ENCODE results near the gene PSME1. TPM values are rescaled to one million over a fixed set of nuclear protein-coding genes. Genes with fewer than 3 reads are reported as not detected.
"Not testable (repeated sequence)": the region's sequence is repeated elsewhere in the genome, so short reads cannot be mapped to it uniquely, and the experiment has no call there.

PSME1 gene
- polyA plus RNA-seq, 1 experiment, result 80.0 TPM

GRCh38 chr14:24103451-24103850, 32.5 kb upstream of the PSME1 start:
- CTCF ChIA-PET, result interaction anchor here (10.7 kb wide), 1 partner anchor 9 kb away, joined by 212 read pairs; the partner anchor contains the start of gene PCK2
- no peak for TF ChIP-seq CTCF (IDR thresholded peaks at IDR 0.05; ENCODE audit: low read depth, low read length)

GRCh38 chr14:24105609-24106239, 30.3 kb upstream of the PSME1 start:
- POLR2A ChIA-PET, result interaction anchor here (1.0 to 1.2 kb wide), 2 partner anchors 9 to 10 kb away, joined by 3 read pairs; partner anchors contain the start of genes DCAF11 and NRL
- CTCF ChIA-PET, result interaction anchor here (1.2 to 10.7 kb wide), 4 partner anchors 9 to 48 kb away, joined by 4 to 212 read pairs (median 100); partner anchors contain the start of genes DCAF11, NRL and PCK2

More at GRCh38 chr14:24103451-24103850, 32.5 kb upstream of the PSME1 start:
- no peaks in the 10 kb centered on the region for H3K27me3 ChIP-seq (ENCODE audit: control insufficient read depth, insufficient read depth, low read length)
- DNase-seq (ENCODE audit: low read depth, low spot score), result no peak
- H3K27ac ChIP-seq (ENCODE audit: low read depth, low read length), result no peak overlapping the region
- no peak overlapping the region for H3K4me3 ChIP-seq (ENCODE audit: low read depth, low read length)
- POLR2A ChIA-PET, result interaction anchor here (0.7 kb wide), 1 partner anchor 96 kb away, joined by 3 read pairs; no protein-coding TSS in a partner anchor
- H3K9me3 ChIP-seq (ENCODE audit: control insufficient read depth, insufficient read depth, low read length), result peaks cover 4% of the 10 kb centered on the region

GRCh38 chr14:24106672-24107271, 29.2 kb upstream of the PSME1 start:
- no peak for TF ChIP-seq CTCF (IDR thresholded peaks at IDR 0.05; ENCODE audit: low read depth, low read length)
- POLR2A ChIA-PET, result no interaction called here
- H3K27me3 ChIP-seq (ENCODE audit: control insufficient read depth, insufficient read depth, low read length), result no peaks in the 10 kb centered on the region
- H3K9me3 ChIP-seq (ENCODE audit: control insufficient read depth, insufficient read depth, low read length), result peaks cover 4% of the 10 kb centered on the region
- H3K4me3 ChIP-seq (ENCODE audit: low read depth, low read length), result no peak overlapping the region
- CTCF ChIA-PET, result interaction anchor here (0.6 to 10.7 kb wide), 11 partner anchors 8 to 201 kb away, joined by 3 to 212 read pairs (median 4); partner anchors contain the start of genes CIDEB, DCAF11, EMC9 and IRF9
- H3K27ac ChIP-seq (ENCODE audit: low read depth, low read length), result no peak overlapping the region
- DNase-seq (ENCODE audit: low read depth, low spot score), result no peak

More at GRCh38 chr14:24105609-24106239, 30.3 kb upstream of the PSME1 start:
- H3K27ac ChIP-seq (ENCODE audit: low read depth, low read length); H3K9me3 ChIP-seq (ENCODE audit: control insufficient read depth, insufficient read depth, low read length); H3K4me3 ChIP-seq (ENCODE audit: low read depth, low read length); H3K27me3 ChIP-seq (ENCODE audit: control insufficient read depth, insufficient read depth, low read length); DNase-seq (ENCODE audit: low read depth, low spot score): not testable (repeated sequence)

GRCh38 chr14:24108336-24108874, 27.6 kb upstream of the PSME1 start:
- no peak for TF ChIP-seq CTCF (IDR thresholded peaks at IDR 0.05; ENCODE audit: low read depth, low read length)
- Histone ChIP-seq H3K9me3 (ENCODE audit: control insufficient read depth, insufficient read depth, low read length) (peaks cover 3% of the 10 kb centered on the region), H3K27me3 (ENCODE audit: control insufficient read depth, insufficient read depth, low read length) (no peaks in the 10 kb centered on the region), H3K4me3 (ENCODE audit: low read depth, low read length) (no peak overlapping the region), H3K27ac (ENCODE audit: low read depth, low read length) (no peak overlapping the region)
- ChIA-PET POLR2A (interaction anchor here (1.1 to 2.0 kb wide), 4 partner anchors 13 to 50 kb away, joined by 3 to 9 read pairs (median 4); partner anchors contain the start of genes EMC9 and PCK2), CTCF (interaction anchor here (0.6 to 10.7 kb wide), 38 partner anchors 8 to 1169 kb away, joined by 3 to 212 read pairs (median 4); partner anchors contain the start of genes CARMIL3, CIDEB, DHRS4L2 and EMC9)
- DNase-seq (ENCODE audit: low read depth, low spot score), result no peak

GRCh38 chr14:24110060-24110459, 25.9 kb upstream of the PSME1 start:
- H3K27ac ChIP-seq (ENCODE audit: low read depth, low read length), result no peak overlapping the region
- CTCF ChIA-PET, result interaction anchor here (0.7 to 10.7 kb wide), 11 partner anchors 15 to 332 kb away, joined by 3 to 212 read pairs (median 5); partner anchors contain the start of genes CARMIL3, CIDEB, IRF9 and PCK2
- POLR2A ChIA-PET, result interaction anchor here (0.7 to 2.0 kb wide), 3 partner anchors 16 to 85 kb away, joined by 3 to 6 read pairs (median 3); partner anchors contain the start of genes PCK2 and TM9SF1

More at GRCh38 chr14:24110060-24110459, 25.9 kb upstream of the PSME1 start:
- TF ChIP-seq CTCF (IDR thresholded peaks at IDR 0.05; ENCODE audit: low read depth, low read length), result no peak
- Histone ChIP-seq H3K9me3 (ENCODE audit: control insufficient read depth, insufficient read depth, low read length) (no peaks in the 10 kb centered on the region), H3K27me3 (ENCODE audit: control insufficient read depth, insufficient read depth, low read length) (no peaks in the 10 kb centered on the region), H3K4me3 (ENCODE audit: low read depth, low read length) (no peak overlapping the region)
- DNase-seq (ENCODE audit: low read depth, low spot score), result no peak
